ENCODE results near the gene WNK3.
A peak's percentile ranks its signal among the peaks of the same experiment; 100 is the strongest.

Gene WNK3

DNA sequence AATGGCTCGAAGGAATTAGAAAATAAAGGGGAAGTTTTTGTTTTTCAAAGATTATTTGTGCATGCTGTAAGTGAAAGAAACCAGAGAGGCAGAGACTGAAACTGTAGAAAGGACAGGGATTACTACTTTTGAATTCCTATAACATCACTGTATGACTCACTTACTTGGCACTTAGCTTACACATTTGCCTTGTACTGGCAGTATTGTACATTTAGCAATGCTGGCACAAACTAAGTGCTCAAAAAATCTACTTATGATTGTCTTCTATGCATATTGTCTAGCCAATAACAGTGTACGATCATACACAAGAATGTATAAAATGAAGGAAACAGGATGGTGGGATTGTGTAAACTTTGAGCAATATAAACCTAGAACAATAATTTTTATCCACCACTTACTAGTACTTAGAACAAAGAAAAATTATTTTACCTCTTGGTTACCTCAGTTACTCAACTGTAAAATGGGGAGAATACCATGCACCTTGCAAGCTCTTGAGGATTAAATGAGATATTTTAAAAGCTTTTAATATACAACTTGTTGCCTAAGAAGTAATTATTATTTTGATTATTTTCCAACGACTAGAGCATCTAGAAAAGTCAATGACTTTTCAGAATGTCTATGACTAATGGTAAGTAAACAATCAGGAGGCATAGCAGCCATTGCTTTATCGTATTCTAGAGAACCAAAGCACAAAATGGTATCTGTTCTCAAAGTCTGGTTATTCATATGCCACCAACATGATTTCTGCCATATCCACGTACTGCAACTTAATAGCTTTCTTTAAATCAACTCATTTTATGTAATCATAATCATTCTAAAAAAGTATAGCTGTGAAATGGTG is 179.5 kb downstream of the WNK3 start:
- in situ Hi-C loops (cut with HindIII; ENCODE audit: low sequenced_read_pairs) = no loop called here
- peak; percentile 73 for DNase-seq (ENCODE audit: low read depth, low spot score)
- TF ChIP-seq CTCF (IDR thresholded peaks at IDR 0.05; ENCODE audit: low read depth, low read length) = no peak
- no peak overlapping the region for H3K4me3 ChIP-seq (ENCODE audit: low read depth, low read length)

DNA sequence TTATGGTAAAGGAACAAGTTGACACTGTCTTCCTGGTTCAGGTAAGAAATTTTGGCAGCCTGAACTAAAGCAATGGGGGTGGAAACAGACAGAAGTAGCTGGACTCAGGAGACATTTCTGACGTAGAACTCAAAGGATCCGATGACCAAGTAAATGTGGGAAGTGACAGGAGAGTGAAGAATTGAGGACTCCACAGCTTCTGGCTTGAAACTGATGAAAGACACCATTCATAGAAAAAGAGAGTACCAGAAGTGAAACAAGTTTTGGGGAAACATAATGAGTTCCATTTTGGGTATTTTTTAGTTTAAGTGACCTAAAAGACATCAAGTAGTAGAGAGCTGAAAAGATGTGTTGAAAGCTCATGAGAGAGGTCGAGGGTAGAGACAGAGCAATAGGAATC is 180.5 kb downstream of the WNK3 start:
- no peak for TF ChIP-seq CTCF (IDR thresholded peaks at IDR 0.05; ENCODE audit: low read depth, low read length)
- in situ Hi-C loops (cut with HindIII; ENCODE audit: low sequenced_read_pairs) = no loop called here
- DNase-seq (ENCODE audit: low read depth, low spot score) = no peak
- no peak overlapping the region for H3K4me3 ChIP-seq (ENCODE audit: low read depth, low read length)

GRCh38 chrX:54173791-54174190 is 184.1 kb downstream of the WNK3 start:
- TF ChIP-seq CTCF (IDR thresholded peaks at IDR 0.05; ENCODE audit: low read depth, low read length) = no peak
- no peak overlapping the region for H3K4me3 ChIP-seq (ENCODE audit: low read depth, low read length)
- in situ Hi-C loops (cut with HindIII; ENCODE audit: low sequenced_read_pairs) = no loop called here

GRCh38 chrX:54172455-54172854 is 185.4 kb downstream of the WNK3 start:
- in situ Hi-C loops (cut with HindIII; ENCODE audit: low sequenced_read_pairs) = no loop called here
- DNase-seq (ENCODE audit: low read depth, low spot score) = no peak
- no peak for TF ChIP-seq CTCF (IDR thresholded peaks at IDR 0.05; ENCODE audit: low read depth, low read length)
- no peak overlapping the region for H3K4me3 ChIP-seq (ENCODE audit: low read depth, low read length)

More at GRCh38 chrX:54173791-54174190, 184.1 kb downstream of the WNK3 start:
- DNase-seq (ENCODE audit: low read depth, low spot score) = no peak

DNA sequence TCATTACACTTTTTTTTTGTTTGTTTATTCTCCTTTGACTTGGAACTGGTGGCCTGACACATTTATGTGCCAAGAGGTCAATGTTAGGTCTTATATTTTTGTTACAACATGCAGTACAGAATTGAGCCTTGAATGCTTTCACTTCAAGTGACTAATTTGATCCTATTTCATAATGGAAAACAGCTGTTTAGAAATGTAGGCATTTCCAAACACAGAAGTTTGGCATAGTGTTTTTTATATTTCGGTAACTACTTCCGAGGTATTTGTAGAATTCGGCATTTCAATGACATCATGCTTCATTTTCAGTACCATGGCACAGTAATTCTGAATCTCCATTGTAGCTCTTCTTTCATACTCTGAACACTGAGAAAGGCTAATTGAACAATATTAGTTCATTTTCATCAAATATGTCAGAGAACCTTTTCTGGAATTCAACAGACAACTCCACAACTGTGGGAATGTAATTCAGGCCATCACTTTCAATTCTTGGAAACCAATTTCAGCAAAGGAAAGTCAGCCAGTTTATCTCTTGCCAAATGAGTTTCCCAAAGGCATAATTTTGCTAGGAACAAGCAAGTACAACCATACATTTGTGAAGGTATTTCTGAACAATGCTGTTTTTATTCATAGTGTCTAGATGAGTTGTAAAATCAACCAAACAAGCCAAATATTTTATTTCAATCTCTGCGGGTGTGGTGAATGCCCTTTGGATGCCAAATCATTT is 186.2 kb downstream of the WNK3 start:
- DNase-seq (ENCODE audit: low read depth, low spot score) = no peak
- H3K4me3 ChIP-seq (ENCODE audit: low read depth, low read length) = no peak overlapping the region
- in situ Hi-C loops (cut with HindIII; ENCODE audit: low sequenced_read_pairs) = no loop called here
- no peak for TF ChIP-seq CTCF (IDR thresholded peaks at IDR 0.05; ENCODE audit: low read depth, low read length)

DNA sequence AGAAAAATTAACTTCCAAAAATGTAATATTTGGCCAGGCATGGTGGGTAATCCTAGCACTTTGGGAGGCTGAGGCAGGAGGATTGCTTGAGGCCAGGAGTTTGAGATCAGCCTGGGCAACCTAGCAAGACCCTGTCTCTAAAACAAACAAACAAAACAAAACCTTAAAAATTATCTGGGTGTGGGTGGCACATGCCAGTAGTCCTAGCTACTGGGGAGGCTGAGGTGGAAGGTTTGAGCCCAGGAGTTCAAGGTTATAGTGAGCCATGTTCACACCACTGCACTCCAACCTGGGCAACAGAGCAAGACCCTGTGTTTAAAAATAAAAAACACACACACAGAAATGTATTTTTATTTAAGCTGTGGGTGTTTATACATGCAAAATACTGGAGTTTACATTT is 186.8 kb downstream of the WNK3 start:
- H3K4me3 ChIP-seq (ENCODE audit: low read depth, low read length) = no peak overlapping the region
- no peak for TF ChIP-seq CTCF (IDR thresholded peaks at IDR 0.05; ENCODE audit: low read depth, low read length)
- in situ Hi-C loops (cut with HindIII; ENCODE audit: low sequenced_read_pairs) = no loop called here
- no peak for DNase-seq (ENCODE audit: low read depth, low spot score)

Measured in astrocyte of the spinal cord (primary cell).